H1 (cell line): ENCODE measurements around the gene CTBP2. TPM values are rescaled to one million over a fixed set of nuclear protein-coding genes. Genes with fewer than 3 reads are reported as not detected.
A peak's percentile ranks its signal among the peaks of the same experiment; 100 is the strongest.

Experiments used
- CTCF ChIA-PET: fragments of 300-600 bp; sonication (Branson Sonifier 250); formaldehyde crosslinking; loops from one replicate; lab custom pipeline; 2021; ENCODE audit not compliant: partially characterized antibody; lab: Charles Lee
- POLR2A ChIA-PET: fragments of 300-600 bp; sonication (Branson Sonifier 250); formaldehyde crosslinking; loops from one replicate; lab custom pipeline; 2021; ENCODE audit warnings: inconsistent platforms; ENCODE audit not compliant: partially characterized antibody; lab: Charles Lee
- DNase-seq, 2 experiments: peaks; one replicate each; pipeline versions ENCODE4 v3.0.0 to v3.0.0-alpha.2; 2010 to 2022; ENCODE audit warnings: low spot score in 2 of 2, low read depth in 1 of 2, mixed read lengths in 1 of 2
- FAIRE-seq: peaks from 2 replicates; lab custom pipeline; 2011; peaks lifted over from hg19 to GRCh38; lab: Jason Lieb, UNC
- H2AFZ ChIP-seq: 2 replicates; pipeline ENCODE4 v1.8.1; 2012; ENCODE audit warnings: low read length, inconsistent platforms
- H2AK5ac ChIP-seq: 2 replicates; pipeline ENCODE4 v1.6.1; 2013; ENCODE audit warnings: low read depth, low read length
- H2BK120ac ChIP-seq: replicated peaks from 2 replicates; pipeline ENCODE3; 2013; ENCODE audit warnings: low read depth, low read length, inconsistent platforms
- H2BK12ac ChIP-seq: 2 replicates; pipeline ENCODE4 v1.6.1; 2013; ENCODE audit warnings: low read depth, low read length
- H2BK15ac ChIP-seq: 2 replicates; pipeline ENCODE4 v1.6.1; 2013; ENCODE audit warnings: low read length
- H2BK20ac ChIP-seq: 2 replicates; pipeline ENCODE4 v1.6.1; 2013; ENCODE audit warnings: low read length
- H2BK5ac ChIP-seq: 2 replicates; pipeline ENCODE4 v1.6.1; 2013; ENCODE audit warnings: low read depth, low read length
- H3K14ac ChIP-seq: 2 replicates; pipeline ENCODE4 v1.6.1; 2013; ENCODE audit warnings: inconsistent platforms; ENCODE audit not compliant: insufficient read length
- H3K18ac ChIP-seq: 2 replicates; pipeline ENCODE4 v1.6.1; 2013; ENCODE audit warnings: low read length; ENCODE audit errors: extremely low read depth
- H3K23ac ChIP-seq: 2 replicates; pipeline ENCODE4 v1.6.1; 2013; ENCODE audit warnings: inconsistent platforms; ENCODE audit not compliant: insufficient read length
- H3K23me2 ChIP-seq: 2 replicates; pipeline ENCODE4 v1.6.1; 2013; ENCODE audit warnings: low read depth, low read length
- H3K27ac ChIP-seq: 2 replicates; pipeline ENCODE4 v1.6.1; 2011; ENCODE audit warnings: low read depth, low read length, inconsistent platforms
- H3K27me3 ChIP-seq, 4 experiments: replicated peaks in 1 of 4; 1 replicate in 1 of 4; 2 replicates in 3 of 4; pipeline versions ENCODE4 v1.6.1 to v1.8.1; 2011 to 2013; ENCODE audit warnings: low read length in 3 of 4, mild to moderate bottlenecking in 3 of 4, inconsistent platforms in 2 of 4, mixed read lengths in 2 of 4, moderate library complexity in 1 of 4; ENCODE audit not compliant: control insufficient read depth in 3 of 4, insufficient read depth in 3 of 4; ENCODE audit errors: extremely low read depth in 1 of 4
- H3K36me3 ChIP-seq, 4 experiments: 2 replicates each; pipeline versions ENCODE4 v1.6.1 to v1.8.1; 2011 to 2013; ENCODE audit warnings: mild to moderate bottlenecking in 4 of 4, low read length in 3 of 4, moderate library complexity in 2 of 4, control low read depth in 1 of 4, inconsistent platforms in 1 of 4; ENCODE audit not compliant: insufficient read depth in 4 of 4, control insufficient read depth in 2 of 4
- H3K4ac ChIP-seq: replicated peaks from 2 replicates; pipeline ENCODE3; 2013; ENCODE audit warnings: low read length, low read depth, mixed read lengths, inconsistent platforms; ENCODE audit not compliant: insufficient read length
- H3K4me1 ChIP-seq, 4 experiments: replicated peaks in 1 of 4; 1 replicate in 1 of 4; 2 replicates in 3 of 4; pipeline versions ENCODE4 v1.6.1 to v1.8.1; 2011 to 2013; ENCODE audit warnings: low read length in 3 of 4, inconsistent platforms in 2 of 4, mixed read lengths in 1 of 4; ENCODE audit not compliant: insufficient read depth in 4 of 4, control insufficient read depth in 3 of 4
- H3K4me2 ChIP-seq, 2 experiments: 2 replicates each; pipeline versions ENCODE4 v1.6.1 to v1.8.1; 2011 to 2013; ENCODE audit warnings: low read depth in 2 of 2, low read length in 2 of 2, control low read depth in 1 of 2, inconsistent platforms in 1 of 2, mild to moderate bottlenecking in 1 of 2; ENCODE audit not compliant: insufficient read depth in 1 of 2
- H3K4me3 ChIP-seq, 4 experiments: fragments of 200-600, 300-600 bp in 1 of 4; sonication (generic), shearing (Covaris generic), sonication (Bioruptor Twin) in 1 of 4; 2 replicates each; pipeline versions ENCODE4 v1.5.1 to v1.8.1; 2011 to 2016; ENCODE audit warnings: low read length in 4 of 4, low read depth in 3 of 4, control low read depth in 2 of 4, inconsistent platforms in 2 of 4, mild to moderate bottlenecking in 2 of 4, mixed read lengths in 1 of 4, moderate library complexity in 1 of 4; ENCODE audit not compliant: insufficient read depth in 2 of 4; ENCODE audit errors: extremely low read depth in 1 of 4
- H3K56ac ChIP-seq: replicated peaks from 2 replicates; pipeline ENCODE3; 2013; ENCODE audit warnings: low read depth, mild to moderate bottlenecking, mixed read lengths, low read length, inconsistent platforms; ENCODE audit not compliant: insufficient read length
- H3K79me1 ChIP-seq: 2 replicates; pipeline ENCODE4 v1.6.1; 2013; ENCODE audit warnings: low read depth, low read length, control low read depth
- H3K79me2 ChIP-seq, 2 experiments: 2 replicates each; pipeline versions ENCODE4 v1.6.1 to v1.8.1; 2012 to 2013; ENCODE audit warnings: low read length in 2 of 2, mild to moderate bottlenecking in 2 of 2, inconsistent platforms in 1 of 2; ENCODE audit not compliant: insufficient read depth in 2 of 2, control insufficient read depth in 1 of 2
- H3K9ac ChIP-seq, 4 experiments: replicated peaks in 1 of 4; 1 replicate in 1 of 4; 2 replicates in 3 of 4; pipeline versions ENCODE4 v1.6.1 to v1.8.1; 2011 to 2013; ENCODE audit warnings: low read depth in 3 of 4, low read length in 3 of 4, control low read depth in 2 of 4, mild to moderate bottlenecking in 2 of 4, moderate library complexity in 2 of 4, inconsistent platforms in 1 of 4; ENCODE audit errors: extremely low read depth in 1 of 4
- H3K9me3 ChIP-seq, 2 experiments: 2 replicates each; pipeline versions ENCODE4 v1.6.1 to v1.8.1; 2012 to 2013; ENCODE audit warnings: mild to moderate bottlenecking in 2 of 2, moderate library complexity in 2 of 2, control low read depth in 1 of 2, inconsistent platforms in 1 of 2, low read depth in 1 of 2, low read length in 1 of 2, mixed read lengths in 1 of 2; ENCODE audit not compliant: insufficient read depth in 2 of 2
- H4K20me1 ChIP-seq, 2 experiments: replicated peaks in 1 of 2; 2 replicates each; pipeline versions ENCODE3 to v1.8.1; 2011 to 2013; ENCODE audit warnings: inconsistent platforms in 2 of 2, low read length in 2 of 2, mild to moderate bottlenecking in 1 of 2; ENCODE audit not compliant: insufficient read depth in 2 of 2, control insufficient read depth in 1 of 2
- H4K5ac ChIP-seq: 2 replicates; pipeline ENCODE4 v1.6.1; 2013; ENCODE audit warnings: low read length, low read depth, mixed read lengths, inconsistent platforms; ENCODE audit not compliant: insufficient read length
- H4K8ac ChIP-seq: 2 replicates; pipeline ENCODE4 v1.8.0; 2013; ENCODE audit warnings: mild to moderate bottlenecking, moderate library complexity, low read length, inconsistent platforms; ENCODE audit not compliant: insufficient read depth; ENCODE audit errors: extremely low read depth
- H4K91ac ChIP-seq: replicated peaks from 2 replicates; pipeline ENCODE3; 2013; ENCODE audit warnings: low read length, mixed read lengths, inconsistent platforms; ENCODE audit not compliant: insufficient read length
- MAFK ChIP-seq: IDR thresholded peaks from 2 replicates; pipeline ENCODE4 v1.6.1; 2012; ENCODE audit warnings: low read depth, mild to moderate bottlenecking, improper control_type of control experiment, low read length
- SP2 ChIP-seq: IDR thresholded peaks from 2 replicates; pipeline ENCODE4 v1.6.1; 2012; ENCODE audit warnings: mild to moderate bottlenecking, low read length, inconsistent platforms
- SRF ChIP-seq: IDR thresholded peaks from 2 replicates; pipeline ENCODE4 v1.6.1; 2011; ENCODE audit warnings: mild to moderate bottlenecking, low read depth, low read length, moderate library complexity
- WGBS, 2 experiments: shearing (Covaris generic) in 1 of 2; methylation state at CpG; one replicate each; pipeline versions ENCODE4 v1.1.6 to v1.1.7; 2013 to 2015; ENCODE audit warnings: low lambda C conversion rate in 2 of 2, mixed read lengths in 2 of 2, inconsistent platforms in 1 of 2, low coverage in 1 of 2, missing lambda C conversion rate in 1 of 2; ENCODE audit not compliant: insufficient replicate concordance in 2 of 2, insufficient coverage in 1 of 2, insufficient read length in 1 of 2; ENCODE audit errors: extremely low coverage in 1 of 2, missing lambda C conversion rate in 1 of 2; 5-methylcytosine and 5-hydroxymethylcytosine counted together
- polyA plus RNA-seq, 7 experiments: library from polyadenylated mRNA; depleted of rRNA in 3 of 7; stranded (reverse) in 5 of 7; unstranded in 2 of 7; fragments of >200 nt in 5 of 7; fragments of 200-250 nt in 2 of 7; gene quantifications; 1 replicate in 5 of 7; 2 replicates in 1 of 7; 4 replicates in 1 of 7; pipeline versions ENCODE4 v1.2.1 to v1.2.3, GENCODE V29; 2011 to 2013; ENCODE audit warnings: missing spikeins in 2 of 7, mixed read lengths in 2 of 7
- total RNA-seq: library from RNA; stranded (reverse); fragmentation: NEBNext Ultra II Directional; extraction: Animal tissue kit (Norgen Biotek cat#: 25700); gene quantifications from 2 replicates; pipeline ENCODE4 v1.2.1, GENCODE V29; 2021
- TF ChIP-seq, protein P1 (sequence below): IDR thresholded peaks from 2 replicates; pipeline ENCODE4 v1.6.1; 2011; ENCODE audit warnings: low read depth, mild to moderate bottlenecking, low read length; ENCODE audit not compliant: insufficient read depth

Gene CTBP2
- total and polyA plus RNA-seq, 2 of the 8 experiments (the other 6 are each of a cell fraction or from before 2014, with no cell fraction given): 208 to 221 TPM

DNA sequence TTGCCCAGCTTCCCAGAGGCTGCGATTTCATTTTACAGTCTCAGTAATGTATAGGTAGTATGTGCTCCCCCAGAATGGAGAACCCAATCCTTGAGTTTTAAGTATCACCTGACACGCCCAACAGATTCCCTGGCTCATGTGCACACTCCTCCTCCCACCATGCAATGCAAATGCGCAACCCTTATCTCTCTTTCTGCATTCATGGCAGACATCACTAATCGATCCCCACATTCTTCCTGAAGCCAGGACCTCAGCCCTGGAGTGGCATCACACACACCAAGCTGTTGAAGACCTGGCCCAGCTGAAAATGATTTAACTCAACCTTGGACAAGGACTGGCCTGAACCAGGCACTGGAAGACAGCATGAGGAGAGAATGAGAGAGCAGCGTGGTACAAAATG, 150.0 kb downstream of the CTBP2 start:
- H4K20me1 ChIP-seq: peaks cover 47 to 59% of the 10 kb centered on the region in 2 experiments
- H3K79me2 ChIP-seq: peaks cover 0 to 100% of the 10 kb centered on the region in 2 experiments; a peak in 2 of 4 replicates
- 87% methylated on average over 5 of the region's 5 CpGs; no CpG with 5 or more reads in 1 of the 2 experiments for WGBS, 2 experiments

More for the DNA sequence above, 150.0 kb downstream of the CTBP2 start:
- Histone ChIP-seq H3K18ac (no peak overlapping the region), H3K14ac (no peak overlapping the region), H3K56ac (no peak overlapping the region), H2AK5ac (no peak overlapping the region), H3K4ac (no peak overlapping the region), H3K27ac (no peak overlapping the region), H3K79me1 (peaks cover 38% of the 10 kb centered on the region), H3K4me1 (peaks cover 0 to 14% (median 8%) of the 10 kb centered on the region in 4 experiments; a peak in 5 of 7 replicates), H3K4me3 (no peak overlapping the region), H2AFZ (no peak overlapping the region), H3K36me3 (peaks cover 6 to 35% (median 7%) of the 10 kb centered on the region in 4 experiments; a peak in 5 of 8 replicates), H2BK120ac (no peak overlapping the region), H3K23ac (no peak overlapping the region), H3K9me3 (no peaks in the 10 kb centered on the region), H4K5ac (no peak overlapping the region), H3K23me2 (no peaks in the 10 kb centered on the region), H3K9ac (no peak overlapping the region), H2BK15ac (no peak overlapping the region), H4K8ac (peak overlapping the region; percentile 3; the same call in 1 of the 2 replicates), H3K4me2 (no peak overlapping the region), H2BK12ac (0 out of 2 replicates have a peak overlapping the region, but pooled peaks have one; percentile 39), H3K27me3 (no peaks in the 10 kb centered on the region), H2BK20ac (no peak overlapping the region), H2BK5ac (no peak overlapping the region), H4K91ac (no peak overlapping the region)
- DNase-seq (no peak), FAIRE-seq (no peak)
- peak; percentile 37; the same call in 1 of the 2 replicates for TF ChIP-seq SRF
- TF ChIP-seq, protein P1, sequence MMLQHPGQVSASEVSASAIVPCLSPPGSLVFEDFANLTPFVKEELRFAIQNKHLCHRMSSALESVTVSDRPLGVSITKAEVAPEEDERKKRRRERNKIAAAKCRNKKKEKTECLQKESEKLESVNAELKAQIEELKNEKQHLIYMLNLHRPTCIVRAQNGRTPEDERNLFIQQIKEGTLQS: no peak
- no peak for TF ChIP-seq SP2
- no peak for TF ChIP-seq MAFK
- CTCF ChIA-PET: interaction anchor here (1.2 to 3.0 kb wide), 8 partner anchors 9 to 37 kb away, joined by 3 to 14 read pairs (median 6); no protein-coding TSS in a partner anchor
- POLR2A ChIA-PET: interaction anchor here (2.1 kb wide), 1 partner anchor 9 kb away, joined by 9 read pairs; no protein-coding TSS in a partner anchor
